NCI-H774 (cell line): Measurements from ENCODE around the gene SEC24B.

ENCODE experiments used
- DNase-seq: peaks from one replicate; lab custom pipeline; 2025; lab: John Stamatoyannopoulos, UW

SEC24B gene

GRCh38 chr4:109433205-109434006, at the start of gene SEC24B:
SEC24B (plus strand) TSS chr4:109433815; CDS start chr4:109433870, 55 bp downstream.
- DNase-seq = peak; percentile 48

GRCh38 chr4:109383823-109384222, 49.8 kb upstream of the SEC24B start:
- no peak for DNase-seq

DNA sequence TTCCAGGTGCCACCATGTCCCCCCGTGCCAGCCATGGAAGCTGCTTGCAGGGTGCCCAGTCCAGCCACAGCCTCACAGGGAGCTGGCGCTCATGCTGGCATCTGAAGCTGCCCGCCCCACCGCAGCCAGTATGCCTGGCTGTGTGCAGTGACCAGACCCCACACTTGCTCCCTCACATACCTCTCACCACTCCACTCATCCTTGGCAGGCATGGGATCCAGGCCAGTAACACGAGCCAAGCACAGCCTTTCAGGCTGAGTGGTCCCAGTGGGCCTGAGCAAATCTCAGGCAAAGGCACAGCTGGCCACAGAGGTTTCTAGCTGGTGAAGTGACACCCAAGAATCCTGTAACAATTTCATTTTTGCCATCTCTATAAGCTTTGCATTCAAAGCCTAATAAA, 48.4 kb upstream of the SEC24B start:
- DNase-seq = no peak

DNA sequence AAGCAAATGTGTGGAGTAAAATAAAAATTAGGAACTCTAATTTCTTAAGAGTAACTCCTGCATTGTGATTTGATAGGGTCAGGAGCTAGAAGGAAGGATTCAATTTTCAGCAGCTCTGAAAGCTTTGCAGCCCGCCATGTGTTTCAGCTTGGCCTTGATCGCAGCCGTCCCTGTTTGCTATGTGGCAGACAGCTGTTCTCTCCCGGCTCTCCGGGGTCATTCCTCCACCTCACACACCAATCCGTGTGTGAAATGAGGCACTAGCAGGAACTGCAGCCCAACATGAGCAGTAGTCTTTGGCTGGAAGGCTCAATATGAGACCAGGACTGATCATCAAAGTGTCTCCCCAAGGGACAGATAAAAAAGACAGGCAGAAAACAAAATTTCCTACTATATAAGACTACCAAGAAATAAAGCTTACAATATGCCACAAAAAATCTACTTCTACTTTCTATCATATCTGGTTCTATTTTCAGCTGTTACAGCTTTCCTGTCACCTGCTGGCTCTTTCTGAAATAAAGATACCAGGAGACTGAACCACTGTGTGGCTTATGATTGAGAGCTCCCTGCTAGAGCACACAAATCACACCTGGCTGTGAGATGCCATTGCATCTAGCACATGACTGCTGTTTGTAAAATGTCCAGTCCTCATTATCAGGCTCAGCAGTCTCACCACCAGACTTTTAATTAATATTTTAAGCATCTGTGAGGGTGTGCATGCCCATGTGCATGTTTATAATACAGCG, 44.1 kb upstream of the SEC24B start:
- DNase-seq = no peak

DNA sequence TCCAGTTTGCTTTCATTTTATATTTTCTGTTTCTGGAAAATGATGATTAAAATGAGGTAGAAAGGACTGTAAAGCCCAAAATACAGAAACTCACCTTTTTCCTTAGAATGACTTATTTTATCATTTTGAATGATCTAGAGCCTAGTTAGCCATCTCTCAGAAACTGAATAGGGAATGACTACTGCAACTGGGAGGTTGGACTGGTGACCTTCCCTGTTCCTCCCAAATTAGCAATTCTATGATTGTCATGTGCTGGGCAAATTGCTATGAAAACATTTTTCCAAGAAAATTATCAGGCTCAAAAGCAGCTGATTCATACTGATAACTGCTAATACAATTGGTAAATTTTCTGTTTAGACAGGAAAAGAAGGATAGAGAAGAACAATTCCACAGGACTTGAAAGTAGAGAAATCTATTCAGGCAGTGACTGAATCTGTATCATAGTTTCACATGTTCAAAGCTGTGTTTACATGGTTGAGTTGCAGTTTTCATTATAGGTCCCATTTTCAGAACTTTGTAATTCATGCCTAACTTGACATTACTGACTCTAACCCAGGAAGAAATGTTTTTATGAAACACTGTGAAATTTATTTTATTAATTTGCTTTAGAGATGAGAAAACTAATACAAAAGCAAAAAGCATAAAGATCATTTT, 43.4 kb upstream of the SEC24B start:
- no peak for DNase-seq

DNA sequence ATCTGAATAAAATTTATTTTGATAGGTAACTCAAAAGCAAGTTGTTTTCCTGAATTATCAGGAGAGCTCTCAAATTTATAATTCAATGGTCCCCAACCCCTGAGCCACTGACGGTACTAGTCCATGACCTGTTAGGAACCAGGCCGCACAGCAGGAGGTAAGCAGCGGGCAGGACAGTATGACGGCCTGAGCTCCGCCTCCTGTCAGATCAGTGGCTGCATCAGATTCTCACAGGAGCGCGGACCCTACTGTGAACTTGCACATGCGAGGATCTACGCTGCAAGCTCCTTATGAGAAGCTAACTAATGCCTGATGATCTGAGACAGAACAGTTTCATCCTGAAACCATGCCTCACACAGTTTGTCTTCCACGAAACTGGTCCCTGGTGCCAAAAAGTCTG, 37.9 kb upstream of the SEC24B start:
- no peak for DNase-seq

GRCh38 chr4:109398928-109399327, 34.7 kb upstream of the SEC24B start:
- no peak for DNase-seq

GRCh38 chr4:109406337-109406931, 27.2 kb upstream of the SEC24B start:
- no peak for DNase-seq

- no peak for DNase-seq
These were observed 26.4 kb upstream of the SEC24B start for GRCh38 chr4:109407027-109407737.

- DNase-seq = no peak
These were observed 24.9 kb upstream of the SEC24B start for GRCh38 chr4:109408711-109409110.

- no peak for DNase-seq
These were observed 23.4 kb upstream of the SEC24B start for GRCh38 chr4:109410226-109410625.

DNA sequence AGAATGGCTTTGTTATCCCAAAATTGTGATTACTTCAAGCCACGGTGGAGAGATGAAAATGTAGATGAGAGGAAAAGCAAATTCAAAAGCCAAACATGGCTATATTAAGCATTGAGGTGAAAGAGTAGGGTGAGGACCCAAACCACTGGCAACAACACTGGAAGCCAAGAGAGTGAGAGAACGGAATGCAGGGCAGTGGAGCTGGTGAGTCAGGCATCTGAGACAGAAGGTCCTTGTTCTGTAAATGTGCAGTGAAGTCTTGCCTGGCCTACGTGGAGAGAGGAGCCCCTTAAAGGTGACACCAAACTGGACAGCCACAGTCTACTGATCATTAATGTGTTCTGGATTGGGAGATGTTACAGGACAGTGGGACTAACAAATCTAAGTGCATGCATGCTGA, 22.8 kb upstream of the SEC24B start:
- no peak for DNase-seq

GRCh38 chr4:109411964-109412363, 21.7 kb upstream of the SEC24B start:
- DNase-seq = no peak

DNA sequence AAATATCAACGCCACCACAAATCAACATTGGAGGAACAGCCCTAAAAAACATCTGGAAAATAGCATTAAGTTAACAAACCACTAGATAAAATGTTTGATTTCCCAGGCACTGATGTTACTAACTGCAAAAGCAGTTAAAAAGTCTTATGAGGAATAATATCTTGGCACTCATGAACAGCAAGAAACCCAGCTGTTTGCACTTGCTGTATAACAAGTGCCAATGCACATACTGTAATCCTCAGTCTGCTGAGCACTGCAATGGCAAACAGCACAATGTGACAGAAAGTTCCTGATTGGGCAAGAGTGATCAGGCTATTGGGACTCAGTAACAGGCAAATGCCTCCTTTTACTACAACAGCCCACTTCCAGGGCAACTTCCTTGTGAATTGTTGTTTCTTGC, 20.8 kb upstream of the SEC24B start:
- no peak for DNase-seq

GRCh38 chr4:109414938-109415337, 18.7 kb upstream of the SEC24B start:
- DNase-seq = no peak

DNA sequence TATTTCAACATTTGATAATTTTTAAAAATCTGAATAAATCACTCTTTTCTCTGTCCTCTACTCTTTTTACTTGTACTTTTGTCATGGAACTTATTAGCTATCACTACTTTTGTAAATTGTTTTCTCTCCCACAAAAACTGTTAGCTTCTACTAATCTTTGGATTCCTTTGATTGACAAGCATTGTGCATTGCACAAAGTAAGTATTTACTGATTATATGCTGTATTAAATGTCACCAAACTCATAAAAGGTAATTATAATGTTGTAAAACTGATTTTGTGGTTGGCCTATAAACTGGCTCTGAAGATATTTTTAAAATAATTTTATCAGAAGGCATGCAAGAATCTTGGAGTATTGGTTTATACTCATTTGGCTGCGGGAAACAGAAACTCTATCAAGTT, 15.0 kb upstream of the SEC24B start:
- DNase-seq = no peak

DNA sequence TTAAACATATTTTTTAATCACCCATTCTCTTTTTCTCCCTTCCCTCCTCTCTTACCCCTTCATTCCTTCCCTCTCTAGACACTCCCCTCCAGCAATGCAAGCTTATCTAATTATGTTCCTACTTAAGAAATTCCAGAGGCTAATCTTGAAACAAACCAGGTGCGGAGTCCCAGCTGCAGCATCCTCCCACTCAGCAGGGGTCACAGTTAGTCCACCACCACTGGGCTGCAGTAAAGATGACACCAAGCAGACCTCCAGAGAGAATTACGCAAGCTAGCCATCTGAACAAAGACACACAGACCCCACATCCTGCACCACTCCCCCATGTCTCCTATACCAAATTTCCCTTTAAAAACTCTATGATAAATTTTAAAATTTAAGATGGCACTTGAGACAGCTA, 13.9 kb upstream of the SEC24B start:
- no peak for DNase-seq

DNA sequence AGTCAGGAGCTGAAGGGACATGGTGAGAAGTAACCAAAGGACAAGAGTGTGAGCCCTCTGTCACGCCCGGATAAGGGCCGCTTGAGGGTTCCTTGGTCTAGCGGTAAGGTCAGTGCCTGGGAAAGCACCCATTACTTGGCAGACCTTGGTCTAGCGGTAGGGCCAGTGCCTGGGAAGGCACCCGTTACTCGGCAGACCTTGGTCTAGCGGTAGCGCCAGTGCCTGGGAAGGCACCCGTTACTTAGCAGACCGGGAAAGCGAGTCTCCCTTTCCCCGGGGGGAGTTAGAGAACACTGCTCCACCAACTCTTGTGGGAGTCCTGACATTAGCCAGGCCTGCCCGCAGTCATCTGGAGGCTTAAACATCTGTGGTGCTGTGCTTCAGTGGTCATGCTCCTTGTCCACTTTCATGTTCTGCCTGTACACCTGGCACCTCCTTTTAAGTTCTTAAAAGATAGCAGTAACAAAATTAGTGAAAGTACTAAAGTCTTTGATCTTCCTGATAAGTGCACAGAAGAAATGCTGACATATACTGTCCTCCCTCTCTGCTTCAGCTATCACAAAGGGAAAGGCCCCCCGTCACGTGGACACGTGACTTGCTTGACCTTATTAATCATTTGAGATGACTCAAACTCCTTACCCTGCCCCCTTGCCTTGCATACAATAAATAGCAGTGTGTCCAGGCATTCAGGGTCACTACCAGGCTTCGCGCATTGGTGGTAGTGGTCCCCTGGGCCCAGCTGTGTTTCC, 9.3 kb upstream of the SEC24B start:
- DNase-seq = no peak

- no peak for DNase-seq
These were observed 8.2 kb upstream of the SEC24B start for GRCh38 chr4:109425405-109425804.

DNA sequence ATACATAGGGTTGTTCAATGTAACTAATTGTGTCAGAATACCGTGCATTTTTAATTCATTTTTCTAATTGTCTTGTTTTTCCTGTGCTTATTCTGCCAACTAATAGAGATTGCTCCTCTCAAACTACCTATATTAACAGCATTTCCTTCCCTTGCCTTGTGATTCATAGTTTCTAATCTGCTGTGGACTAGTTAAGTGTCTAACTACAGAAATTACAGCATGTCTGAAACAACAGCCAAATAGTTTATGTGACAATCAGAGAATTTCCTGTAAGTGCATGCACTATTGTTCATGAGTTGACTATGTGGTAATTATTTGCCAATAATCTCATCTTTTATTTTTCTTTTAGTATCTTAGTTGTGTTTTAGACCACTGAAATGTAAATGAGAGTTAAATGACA, 4.1 kb upstream of the SEC24B start:
- no peak for DNase-seq

DNA sequence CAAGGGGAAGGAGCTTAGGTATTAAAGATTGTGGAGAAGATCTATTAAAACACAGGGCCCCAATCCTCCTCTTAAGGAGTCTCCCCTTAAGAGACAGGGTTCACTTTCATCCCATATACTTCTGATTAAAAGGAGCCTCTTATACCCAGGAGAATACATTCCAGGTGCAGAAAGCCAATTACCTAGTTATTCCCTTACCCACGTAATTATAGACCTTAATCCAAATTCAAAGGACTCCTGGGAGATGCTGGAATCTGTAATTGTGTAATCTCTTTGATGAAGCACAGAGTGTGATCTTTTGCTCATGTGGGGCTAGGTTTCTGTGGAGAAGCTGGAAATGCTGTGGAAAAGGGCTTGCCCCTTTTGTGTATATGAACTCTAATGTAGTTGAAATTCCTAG, 1.4 kb upstream of the SEC24B start:
- no peak for DNase-seq
